ENCODE results near the gene LEKR1. TPM values are rescaled to one million over a fixed set of nuclear protein-coding genes. Genes with fewer than 3 reads are reported as not detected.

LEKR1 gene
- total and polyA plus RNA-seq, 2 donors (not counting 3 experiments of a cell fraction or from before 2014, with no cell fraction given): 0.07 to 0.64 TPM

- H3K9me1 ChIP-seq (replicated peaks; ENCODE audit: control insufficient read depth, extremely low read depth, insufficient read depth, low read length): no peaks in the 10 kb centered on the region
- no peak for TF ChIP-seq MAX (IDR thresholded peaks at IDR 0.05; ENCODE audit: insufficient read depth, insufficient read length)
- TF ChIP-seq CTCF (IDR thresholded peaks at IDR 0.05; ENCODE audit: extremely low read depth in 1 of 2, insufficient read depth in 1 of 2, low read depth in 1 of 2, low read length in 2 of 2): no peak
- no peak for TF ChIP-seq POLR2AphosphoS5 (IDR thresholded peaks at IDR 0.05; ENCODE audit: insufficient read depth, low read depth, low read length)
- TF ChIP-seq FOS (IDR thresholded peaks at IDR 0.05; ENCODE audit: borderline replicate concordance, insufficient read depth, low read length): no peak
- TF ChIP-seq MYC (IDR thresholded peaks at IDR 0.05; ENCODE audit: low read depth, low read length): no peak
- TF ChIP-seq EZH2 (IDR thresholded peaks at IDR 0.05; ENCODE audit: borderline replicate concordance, low read depth, low read length, severe bottlenecking): no peak
- TF ChIP-seq POLR2A (IDR thresholded peaks at IDR 0.05; ENCODE audit: low read depth, low read length): no peak
- TF ChIP-seq JUN (IDR thresholded peaks at IDR 0.05; ENCODE audit: borderline replicate concordance, insufficient read depth, insufficient read length, low read depth): no peak
- no peak for TF ChIP-seq GATA2 (IDR thresholded peaks at IDR 0.05; ENCODE audit: insufficient read depth, insufficient read length, low read depth, low read length)
- no peaks in the 10 kb centered on the region for H3K36me3 ChIP-seq (ENCODE audit: control insufficient read depth in 2 of 2, extremely low read depth in 1 of 2, insufficient read depth in 2 of 2, low read length in 2 of 2)
- H3K27me3 ChIP-seq (ENCODE audit: control insufficient read depth in 2 of 2, insufficient read depth in 2 of 2, low read length in 2 of 2): no peaks in the 10 kb centered on the region
- no peak for DNase-seq (ENCODE audit: low read depth, low spot score)
- intact Hi-C loops (cut with micrococcal nuclease) (no loop called here), dilution Hi-C loops (cut with MboI; ENCODE audit: extremely low pct_ligation_motif_present, low sequenced_read_pairs) (no loop called here)
- no peak overlapping the region for H3K9ac ChIP-seq (replicated peaks; ENCODE audit: extremely low read depth, insufficient read depth, low read length)
- H3K27ac ChIP-seq (ENCODE audit: insufficient read depth, low read depth, low read length): no peak overlapping the region
- H3K9me3 ChIP-seq (replicated peaks; ENCODE audit: control insufficient read depth, insufficient read depth, low read length): no peaks in the 10 kb centered on the region
- POLR2A ChIA-PET: interaction anchor here (0.6 kb wide), 1 partner anchor 100 kb away, joined by 3 read pairs; no protein-coding TSS in a partner anchor
- H3K4me2 ChIP-seq (ENCODE audit: insufficient read depth, low read length): no peak overlapping the region
- peaks cover 18% of the 10 kb centered on the region for H3K4me1 ChIP-seq (ENCODE audit: control insufficient read depth, extremely low read depth, insufficient read depth, low read length)
- no peaks in the 10 kb centered on the region for H3K79me2 ChIP-seq (ENCODE audit: control insufficient read depth, insufficient read depth, low read length)
- CTCF ChIA-PET: interaction anchor here (1.0 to 1.4 kb wide), 2 partner anchors 16 to 118 kb away, joined by 3 to 4 read pairs; no protein-coding TSS in a partner anchor
- no peak overlapping the region for H3K4me3 ChIP-seq (replicated peaks in 1 of 3; ENCODE audit: insufficient read depth in 1 of 3, low read depth in 1 of 3, low read length in 3 of 3)
- no peak overlapping the region for H2AFZ ChIP-seq (ENCODE audit: low read depth, low read length)
- no TSS peak for BruUV-seq (replicated peaks)
- no peaks in the 10 kb centered on the region for H4K20me1 ChIP-seq (replicated peaks; ENCODE audit: control insufficient read depth, extremely low read depth, insufficient read depth, low read length)
- FAIRE-seq: no peak
Measured at GRCh38 chr3:156793400-156793799, 32.8 kb upstream of the LEKR1 start.

All from endothelial cell of umbilical vein (primary cell).